Esophagus (tissue), 2 donors: Measurements from ENCODE around the gene ERGIC2. TPM values are rescaled to one million over a fixed set of nuclear protein-coding genes. Genes with fewer than 3 reads are reported as not detected.

ENCODE experiments used
- H3K27ac ChIP-seq, 2 donors: one replicate each; pipeline ENCODE4 v1.5.1; 2013; ENCODE audit warnings: low read depth in 2 of 2, mild to moderate bottlenecking in 2 of 2, inconsistent platforms in 1 of 2, low read length in 1 of 2, moderate library complexity in 1 of 2
- H3K27me3 ChIP-seq, 2 donors: one replicate each; pipeline ENCODE4 v1.6.1; 2013; ENCODE audit warnings: low read length in 2 of 2, control low read depth in 1 of 2, mild to moderate bottlenecking in 1 of 2; ENCODE audit not compliant: insufficient read depth in 2 of 2, control insufficient read depth in 1 of 2
- H3K36me3 ChIP-seq, 2 donors: one replicate each; pipeline ENCODE4 v1.6.1; 2013; ENCODE audit warnings: low read length in 1 of 2; ENCODE audit not compliant: control insufficient read depth in 2 of 2, insufficient read depth in 2 of 2
- H3K4me1 ChIP-seq, 2 donors: one replicate each; pipeline ENCODE4 v1.6.1; 2013; ENCODE audit warnings: low read length in 1 of 2; ENCODE audit not compliant: control insufficient read depth in 2 of 2, insufficient read depth in 2 of 2
- H3K4me3 ChIP-seq, 2 donors: one replicate each; pipeline ENCODE4 v1.5.1; 2013; ENCODE audit warnings: low read length in 2 of 2, mild to moderate bottlenecking in 2 of 2, low read depth in 1 of 2, moderate library complexity in 1 of 2
- H3K9me3 ChIP-seq, 2 donors: one replicate each; pipeline ENCODE4 v1.6.1; 2013; ENCODE audit warnings: mild to moderate bottlenecking in 2 of 2, low read depth in 1 of 2, low read length in 1 of 2, moderate library complexity in 1 of 2; ENCODE audit not compliant: control insufficient read depth in 2 of 2, insufficient read depth in 1 of 2
- WGBS, 2 donors: extraction: QIAGEN DNeasy Blood & Tissue Kit; methylation state at CpG; one replicate each; pipeline ENCODE4 v1.1.7; 2013; 5-methylcytosine and 5-hydroxymethylcytosine counted together
- polyA plus RNA-seq, 2 donors: library from polyadenylated mRNA; stranded (reverse); fragments of 200-250 nt; gene quantifications; one replicate each; pipeline ENCODE4 v1.2.3, GENCODE V29; 2013
- donor health status: healthy with polysubstance abuse.
- donor health status: Bipolar disorder and iron deficiency.

The ERGIC2 gene
- 10 to 100 TPM; 29.2 to 40.2 TPM for polyA plus RNA-seq

DNA sequence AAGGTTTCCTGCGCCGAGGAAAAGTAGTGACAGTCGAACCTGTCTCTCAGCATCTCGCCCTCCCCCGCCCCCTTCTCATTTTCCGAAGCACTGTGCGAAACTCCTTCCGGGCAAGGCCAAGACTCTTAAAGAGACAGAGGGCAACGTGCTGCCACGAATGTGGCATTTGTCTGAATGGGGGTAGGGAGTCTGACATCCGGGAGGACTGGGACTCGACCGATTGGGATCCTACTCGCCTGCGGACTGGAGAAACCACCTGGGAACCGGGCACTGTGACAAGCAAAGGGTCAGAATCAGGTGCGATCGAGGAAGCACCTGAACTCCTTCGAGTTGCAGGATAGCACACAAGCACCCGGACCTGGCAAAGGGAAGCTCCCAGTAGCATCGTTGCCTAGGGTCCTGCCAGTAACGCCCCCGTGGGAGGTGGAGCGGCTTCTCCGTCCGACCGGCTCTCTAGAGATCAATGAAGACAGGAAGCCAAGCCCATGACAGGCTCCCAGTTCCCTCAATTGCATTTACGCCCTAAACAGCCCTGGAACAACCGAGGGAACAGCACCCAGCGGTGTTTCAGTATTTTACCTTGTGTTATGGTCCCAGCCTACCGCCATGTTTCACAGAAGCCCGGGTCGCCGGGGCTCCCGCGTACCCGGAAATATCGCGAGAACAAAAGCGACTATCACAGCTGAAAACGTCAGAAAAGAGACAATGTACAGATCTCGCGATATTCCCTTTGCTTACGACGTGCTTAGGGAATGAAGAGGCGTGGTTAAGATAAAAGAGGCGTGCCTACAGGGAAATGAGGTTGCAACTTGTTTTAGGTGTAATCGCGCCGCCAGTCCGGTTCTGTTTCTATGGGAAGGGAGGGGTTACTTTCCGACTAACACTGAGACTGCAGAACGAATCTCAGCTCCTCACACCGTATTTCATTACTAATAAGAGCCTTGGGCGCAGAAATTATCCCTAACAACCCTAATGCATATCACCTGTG is at the start of gene ERGIC2:
Gene ERGIC2, minus strand, starts transcription at position 637 of the 988 bp plus-strand sequence. CDS start 9,539 bp downstream, outside the sequence.
- 0% methylated on average over 55 of the region's 55 CpGs for WGBS, 2 donors
- H3K9me3 ChIP-seq = no peaks in the 10 kb centered on the region
- no peaks in the 10 kb centered on the region for H3K36me3 ChIP-seq
- H3K27ac ChIP-seq = peak within 1 kb of the TSS; percentile 90 to 98
- no peaks in the 10 kb centered on the region for H3K4me1 ChIP-seq
- peak within 1 kb of the TSS; percentile 93 to 100 for H3K4me3 ChIP-seq
- no peaks in the 10 kb centered on the region for H3K27me3 ChIP-seq

DNA sequence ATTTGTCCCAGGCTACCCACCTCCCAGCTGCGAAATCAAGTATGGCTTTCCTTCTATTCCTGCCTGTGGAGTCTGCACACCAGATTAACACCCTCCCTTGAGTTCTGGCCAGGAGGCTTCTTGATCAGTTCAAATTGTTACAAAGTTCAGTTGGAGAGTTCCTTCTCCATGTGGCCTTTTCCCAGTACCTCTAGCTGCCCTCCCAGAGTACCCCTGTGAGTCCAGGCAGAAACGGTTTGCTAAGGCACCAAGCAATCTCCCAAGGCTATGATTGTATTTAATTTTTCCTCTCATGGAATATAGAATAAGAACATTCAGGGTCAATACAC is 49.7 kb upstream of the ERGIC2 start:
- 76 to 81% methylated on average over 2 of the region's 2 CpGs for WGBS, 2 donors
- peak overlapping the region in 1 of 2 donors; percentile 31 for H3K27ac ChIP-seq
- peaks cover 0 to 4% of the 10 kb centered on the region in 2 donors for H3K4me1 ChIP-seq
- no peaks in the 10 kb centered on the region for H3K27me3 ChIP-seq
- no peaks in the 10 kb centered on the region for H3K9me3 ChIP-seq
- no peaks in the 10 kb centered on the region for H3K36me3 ChIP-seq
- no peak overlapping the region for H3K4me3 ChIP-seq

GRCh38 chr12:29429999-29430715 is 49.2 kb upstream of the ERGIC2 start:
- no peak overlapping the region for H3K4me3 ChIP-seq
- no peaks in the 10 kb centered on the region for H3K36me3 ChIP-seq
- 64 to 77% methylated on average over 3 of the region's 3 CpGs for WGBS, 2 donors
- H3K27me3 ChIP-seq = no peaks in the 10 kb centered on the region
- peak overlapping the region in 1 of 2 donors; percentile 31 for H3K27ac ChIP-seq
- peaks cover 0 to 4% of the 10 kb centered on the region in 2 donors for H3K4me1 ChIP-seq
- no peaks in the 10 kb centered on the region for H3K9me3 ChIP-seq

DNA sequence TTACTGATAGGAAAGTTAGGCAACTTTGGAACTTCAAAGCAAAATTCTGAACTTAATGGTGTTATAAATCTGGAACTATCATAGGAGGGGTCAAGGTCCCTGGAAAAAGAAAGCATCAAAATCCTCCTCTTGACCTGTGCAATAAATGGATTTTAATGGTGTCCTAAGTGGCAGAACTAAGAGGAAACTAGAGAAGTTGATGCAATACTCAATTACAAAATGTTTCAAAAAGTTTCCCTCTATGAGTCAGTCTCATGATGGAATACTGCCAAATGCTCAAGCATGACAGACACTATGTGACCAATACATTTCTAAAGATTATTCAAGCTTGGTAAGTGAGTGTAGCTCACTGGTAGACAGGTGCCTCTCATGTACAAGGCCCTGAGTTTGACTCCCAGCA is 47.7 kb upstream of the ERGIC2 start:
- Histone ChIP-seq H3K9me3 (no peaks in the 10 kb centered on the region), H3K4me1 (peaks cover 0 to 4% of the 10 kb centered on the region in 2 donors), H3K36me3 (no peaks in the 10 kb centered on the region)

GRCh38 chr12:29427964-29428363 is 47.0 kb upstream of the ERGIC2 start:
- no peaks in the 10 kb centered on the region for H3K27me3 ChIP-seq
- WGBS, 2 donors = 61 to 72% methylated on average over 4 of the region's 4 CpGs
- H3K4me3 ChIP-seq = no peak overlapping the region
- H3K36me3 ChIP-seq = no peaks in the 10 kb centered on the region
- H3K4me1 ChIP-seq = peaks cover 0 to 4% of the 10 kb centered on the region in 2 donors
- H3K9me3 ChIP-seq = no peaks in the 10 kb centered on the region
- H3K27ac ChIP-seq = no peak overlapping the region

More for the DNA sequence above, 47.7 kb upstream of the ERGIC2 start:
- no peak overlapping the region for H3K4me3 ChIP-seq
- no peak overlapping the region for H3K27ac ChIP-seq
- H3K27me3 ChIP-seq = no peaks in the 10 kb centered on the region

- WGBS, 2 donors = 88 to 93% methylated on average over 2 of the region's 2 CpGs
- Histone ChIP-seq H3K4me3 (no peak overlapping the region), H3K36me3 (no peaks in the 10 kb centered on the region), H3K9me3 (no peaks in the 10 kb centered on the region), H3K4me1 (peaks cover 0 to 4% of the 10 kb centered on the region in 2 donors), H3K27me3 (no peaks in the 10 kb centered on the region), H3K27ac (no peak overlapping the region)
Measured at GRCh38 chr12:29426498-29426897, 45.5 kb upstream of the ERGIC2 start.

- Histone ChIP-seq H3K27me3 (no peaks in the 10 kb centered on the region), H3K4me3 (no peak overlapping the region), H3K36me3 (no peaks in the 10 kb centered on the region), H3K4me1 (peaks cover 0 to 4% of the 10 kb centered on the region in 2 donors), H3K9me3 (no peaks in the 10 kb centered on the region), H3K27ac (no peak overlapping the region)
- 36 to 46% methylated on average over 2 of the region's 2 CpGs for WGBS, 2 donors
Measured at GRCh38 chr12:29425722-29426121, 44.8 kb upstream of the ERGIC2 start.

DNA sequence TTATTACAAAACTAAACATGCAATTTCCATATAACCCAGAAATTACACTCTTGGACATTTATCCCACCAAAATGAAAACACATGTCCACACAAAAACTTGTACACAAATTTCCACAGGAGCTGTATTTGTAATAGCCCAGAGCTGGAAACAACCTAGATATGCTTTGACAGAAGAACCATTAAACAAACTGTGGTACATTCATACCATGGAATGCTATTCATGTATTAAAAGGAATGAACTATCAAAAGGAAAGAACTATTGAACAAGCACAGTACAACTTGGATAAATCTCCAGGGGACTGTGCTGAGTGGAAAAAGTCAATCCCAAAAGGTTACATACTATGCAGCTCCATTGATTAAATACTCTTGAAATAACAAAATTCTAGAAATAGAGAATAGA is 35.8 kb upstream of the ERGIC2 start:
- no peaks in the 10 kb centered on the region for H3K36me3 ChIP-seq
- no peak overlapping the region for H3K4me3 ChIP-seq
- H3K27me3 ChIP-seq = no peaks in the 10 kb centered on the region
- no peaks in the 10 kb centered on the region for H3K4me1 ChIP-seq
- H3K27ac ChIP-seq = no peak overlapping the region
- no peaks in the 10 kb centered on the region for H3K9me3 ChIP-seq

GRCh38 chr12:29415111-29415510 is 34.1 kb upstream of the ERGIC2 start:
- Histone ChIP-seq H3K27me3 (no peaks in the 10 kb centered on the region), H3K4me1 (no peaks in the 10 kb centered on the region), H3K9me3 (no peaks in the 10 kb centered on the region), H3K4me3 (no peak overlapping the region), H3K27ac (no peak overlapping the region), H3K36me3 (no peaks in the 10 kb centered on the region)
- WGBS, 2 donors = 58 to 61% methylated on average over 4 of the region's 4 CpGs
